GM10248 (cell line): Measurements from ENCODE around the gene MISP3.
A peak's percentile ranks its signal among the peaks of the same experiment; 100 is the strongest.

Experiments
- CTCF ChIA-PET: fragments of 300-600 bp; sonication (Branson Sonifier 250); formaldehyde crosslinking; extraction: SDS; loops from one replicate; lab custom pipeline; 2021; ENCODE audit warnings: antibody characterized with exemption; lab: Yijun Ruan, JAX
- POLR2A ChIA-PET: fragments of 350-650 bp; sonication (Branson Sonifier 250); formaldehyde crosslinking; extraction: SDS; loops from one replicate; lab custom pipeline; 2020; ENCODE audit warnings: antibody characterized with exemption; lab: Yijun Ruan, JAX
- DNase-seq: peaks from one replicate; pipeline ENCODE4 v3.0.0; 2012; ENCODE audit errors: extremely low spot score
- CTCF ChIP-seq: IDR thresholded peaks from 2 replicates; pipeline ENCODE4 v1.5.1; 2012; ENCODE audit warnings: mild to moderate bottlenecking, low read depth; ENCODE audit errors: extremely low read depth, missing control alignments, control extremely low read depth

Gene MISP3

GRCh38 chr19:14112051-14112808, 39.6 kb downstream of the MISP3 start:
- CTCF ChIA-PET = interaction anchor here (1.1 to 5.0 kb wide), 3 partner anchors 10 to 69 kb away, joined by 3 to 48 read pairs (median 11); no protein-coding TSS in a partner anchor
- POLR2A ChIA-PET = no interaction called here
- no peak for DNase-seq
- TF ChIP-seq CTCF = no peak

GRCh38 chr19:14112809-14113385, 40.3 kb downstream of the MISP3 start:
- no peak for DNase-seq
- CTCF ChIA-PET = interaction anchor here (1.0 to 5.0 kb wide), 9 partner anchors 10 to 360 kb away, joined by 3 to 48 read pairs (median 5); partner anchors contain the start of gene MISP3

GRCh38 chr19:14113762-14114414, 41.3 kb downstream of the MISP3 start:
- POLR2A ChIA-PET = no interaction called here
- CTCF ChIA-PET = interaction anchor here (1.0 to 6.6 kb wide), 17 partner anchors 11 to 359 kb away, joined by 3 to 50 read pairs (median 8); partner anchors contain the start of genes ASF1B and MISP3
- DNase-seq = no peak
- TF ChIP-seq CTCF = peak; percentile 27

More at GRCh38 chr19:14112809-14113385, 40.3 kb downstream of the MISP3 start:
- TF ChIP-seq CTCF = no peak
- POLR2A ChIA-PET = no interaction called here

- POLR2A ChIA-PET = no interaction called here
- TF ChIP-seq CTCF = no peak
- no peak for DNase-seq
- CTCF ChIA-PET = interaction anchor here (1.0 to 6.6 kb wide), 16 partner anchors 12 to 242 kb away, joined by 3 to 50 read pairs (median 8); partner anchors contain the start of genes ASF1B, C19orf67 and MISP3
These were observed 41.9 kb downstream of the MISP3 start for GRCh38 chr19:14114439-14114838.

GRCh38 chr19:14114854-14115253, 42.3 kb downstream of the MISP3 start:
- peak; percentile 42 for TF ChIP-seq CTCF
- POLR2A ChIA-PET = no interaction called here
- peak; percentile 58 for DNase-seq
- CTCF ChIA-PET = interaction anchor here (0.9 to 6.6 kb wide), 22 partner anchors 9 to 242 kb away, joined by 3 to 50 read pairs (median 4); partner anchors contain the start of genes ASF1B, C19orf67, IL27RA and MISP3

GRCh38 chr19:14115756-14116155, 43.2 kb downstream of the MISP3 start:
- POLR2A ChIA-PET = no interaction called here
- no peak for DNase-seq
- CTCF ChIA-PET = interaction anchor here (0.9 to 6.6 kb wide), 17 partner anchors 8 to 240 kb away, joined by 3 to 50 read pairs (median 5); partner anchors contain the start of genes ASF1B, IL27RA and MISP3
- TF ChIP-seq CTCF = no peak
